Measurements from ENCODE around the gene B3GNT2. TPM values are rescaled to one million over a fixed set of nuclear protein-coding genes. Genes with fewer than 3 reads are reported as not detected.
"Not testable (repeated sequence)": the region's sequence is repeated elsewhere in the genome, so short reads cannot be mapped to it uniquely, and the experiment has no call there.

Gene B3GNT2
- total RNA-seq, 1 experiment from 2014 or later = 14.0 TPM

DNA sequence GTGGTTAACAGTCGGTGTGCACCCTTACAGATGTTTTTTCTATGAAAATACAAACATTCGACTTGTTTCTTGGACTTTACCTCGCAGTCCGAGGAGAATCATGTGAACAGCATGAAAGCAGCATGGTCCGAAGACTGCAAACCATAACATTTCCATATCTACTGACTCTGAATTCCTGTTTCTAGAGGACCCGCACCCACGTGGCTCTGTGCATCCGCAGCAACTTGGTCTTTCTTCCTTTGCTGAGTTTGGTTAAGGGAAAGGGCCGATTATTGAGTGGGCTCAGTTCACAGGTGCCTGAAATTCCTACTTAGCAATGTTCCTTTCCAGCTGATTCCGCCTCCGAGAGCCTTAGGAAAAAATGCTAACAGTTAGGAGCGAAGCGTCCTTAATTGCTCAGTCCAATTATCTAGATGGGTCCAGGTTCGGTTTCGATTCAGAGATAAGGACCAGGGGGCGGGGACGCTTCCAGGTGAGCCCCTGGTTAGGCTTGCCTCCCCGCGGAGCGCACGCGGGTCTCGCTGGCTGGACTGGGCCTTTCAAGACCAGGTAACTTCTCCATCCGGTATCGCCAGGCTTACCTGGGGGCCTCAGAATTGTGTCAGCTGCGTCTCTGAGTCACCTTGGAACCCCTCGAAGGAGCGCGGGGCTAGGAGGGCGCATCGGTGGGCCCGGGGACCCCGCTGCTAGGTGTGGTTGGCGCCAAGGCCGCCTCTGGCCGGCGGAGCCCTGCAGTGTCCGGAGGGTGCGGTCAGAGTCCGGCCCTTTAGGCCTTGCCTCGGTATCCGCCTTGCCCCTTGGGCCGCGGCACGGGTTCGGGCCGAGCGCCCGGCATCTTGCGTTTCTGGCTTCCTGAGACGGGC lies 1.1 kb upstream of the B3GNT2 start:
- no peak for DNase-seq (ENCODE audit: low read depth in 1 of 2, low spot score in 2 of 2)
- H3K27ac ChIP-seq = no peak overlapping the region
- H3K9me3 ChIP-seq (replicated peaks) = 0 out of 2 replicates have a peak, but pooled peaks cover 2% of the 10 kb centered on the region
- peak overlapping the region; percentile 96; the same call in 1 of the 2 replicates for H3K4me3 ChIP-seq
- 0 out of 2 replicates have a peak, but pooled peaks cover 3% of the 10 kb centered on the region for H3K4me1 ChIP-seq (replicated peaks)
- H3K27me3 ChIP-seq (replicated peaks) = no peaks in the 10 kb centered on the region; the same call in 1 of the 2 replicates
- peaks cover 3% of the 10 kb centered on the region; the same call in 1 of the 2 replicates for H3K36me3 ChIP-seq

DNA sequence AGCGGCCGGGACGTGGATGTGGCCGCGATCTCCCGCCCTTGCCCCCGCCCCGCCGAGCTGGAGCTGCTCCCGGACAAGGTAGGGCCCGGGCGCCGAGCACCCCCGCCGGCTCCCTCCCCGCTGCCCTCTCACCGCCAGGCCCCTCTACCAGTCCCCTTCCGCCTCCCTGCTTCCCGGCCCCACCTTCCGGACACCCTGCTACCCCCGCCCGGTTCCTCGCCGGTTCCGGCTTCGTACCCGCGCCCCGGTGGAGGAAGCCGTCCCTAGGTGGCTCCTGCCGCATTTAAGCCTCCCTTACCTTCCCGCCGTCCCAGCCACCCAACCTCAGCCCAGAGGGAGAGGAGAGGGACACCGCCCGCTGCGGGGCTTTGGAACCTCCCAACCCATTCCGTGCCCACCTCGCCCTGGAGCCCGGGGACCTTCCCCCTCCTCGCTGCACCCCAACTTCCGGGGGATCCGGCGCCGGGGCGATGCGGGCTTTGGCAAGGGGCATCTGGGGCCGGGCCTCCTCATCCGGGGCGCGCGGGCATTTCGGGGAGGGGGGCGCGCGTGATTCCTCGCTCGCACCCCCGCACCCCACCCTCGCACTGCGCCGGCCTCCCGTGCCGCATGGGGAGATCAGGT lies 475 bp downstream of the B3GNT2 start:
- peak; percentile 44 to 56 for DNase-seq (ENCODE audit: low read depth in 1 of 2, low spot score in 2 of 2)
- Histone ChIP-seq H3K4me1 (replicated peaks) (0 out of 2 replicates have a peak, but pooled peaks cover 3% of the 10 kb centered on the region), H3K27me3 (replicated peaks) (no peaks in the 10 kb centered on the region; the same call in 1 of the 2 replicates), H3K9me3 (replicated peaks) (0 out of 2 replicates have a peak, but pooled peaks cover 2% of the 10 kb centered on the region), H3K27ac (no peak overlapping the region; the same call in 1 of the 2 replicates), H3K36me3 (peaks cover 3% of the 10 kb centered on the region; the same call in 1 of the 2 replicates), H3K4me3 (peak overlapping the region; percentile 96)

GRCh38 chr2:62197011-62197924 lies 1.4 kb downstream of the B3GNT2 start:
- peak in 1 of 2 experiments; percentile 13 for DNase-seq (ENCODE audit: low read depth in 1 of 2, low spot score in 2 of 2)
- H3K9me3 ChIP-seq (replicated peaks) = 0 out of 2 replicates have a peak, but pooled peaks cover 2% of the 10 kb centered on the region
- H3K27me3 ChIP-seq (replicated peaks) = no peaks in the 10 kb centered on the region; the same call in 1 of the 2 replicates
- peaks cover 3% of the 10 kb centered on the region; the same call in 1 of the 2 replicates for H3K36me3 ChIP-seq
- 0 out of 2 replicates have a peak, but pooled peaks cover 6% of the 10 kb centered on the region for H3K4me1 ChIP-seq (replicated peaks)
- H3K27ac ChIP-seq = no peak overlapping the region
- peak overlapping the region; percentile 96 for H3K4me3 ChIP-seq

DNA sequence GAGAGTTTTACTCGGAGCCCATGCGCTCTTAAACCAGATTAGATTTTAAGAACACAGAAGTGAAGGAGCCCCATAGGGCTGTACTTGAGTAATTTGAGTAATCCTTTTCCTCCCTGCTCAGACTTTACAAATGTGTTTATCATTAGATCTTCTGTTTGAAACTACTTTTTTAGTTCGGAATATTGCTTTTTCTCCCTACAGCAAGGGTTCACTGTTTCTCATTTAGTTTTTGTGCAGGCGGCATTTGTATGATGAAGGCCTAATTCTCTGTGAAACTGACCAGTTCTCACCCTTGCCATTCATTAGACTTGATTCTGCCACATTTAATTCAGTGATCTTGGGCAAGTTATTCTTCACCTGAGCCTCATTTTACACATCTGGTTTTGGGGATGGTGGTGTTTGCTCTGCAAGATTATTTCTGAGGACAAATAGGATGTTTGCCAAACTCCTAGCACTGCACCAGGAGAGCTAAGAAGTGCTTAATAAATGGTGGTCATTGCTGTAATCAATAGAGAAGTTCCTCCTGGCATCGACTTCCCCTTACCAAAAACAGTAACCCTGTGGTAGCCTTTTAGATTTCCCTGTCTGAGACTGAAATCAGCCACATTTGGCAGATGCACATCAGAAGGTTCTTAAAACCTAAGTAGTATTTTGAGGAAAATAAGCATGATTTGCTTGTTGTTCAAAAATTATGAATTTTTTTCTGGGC lies 2.2 kb downstream of the B3GNT2 start:
- H3K4me3 ChIP-seq = peak overlapping the region; percentile 96
- H3K9me3 ChIP-seq (replicated peaks) = 0 out of 2 replicates have a peak, but pooled peaks cover 2% of the 10 kb centered on the region
- no peaks in the 10 kb centered on the region; the same call in 1 of the 2 replicates for H3K27me3 ChIP-seq (replicated peaks)
- H3K36me3 ChIP-seq = peaks cover 3% of the 10 kb centered on the region; the same call in 1 of the 2 replicates
- H3K27ac ChIP-seq = no peak overlapping the region
- H3K4me1 ChIP-seq (replicated peaks) = 0 out of 2 replicates have a peak, but pooled peaks cover 6% of the 10 kb centered on the region
- DNase-seq (ENCODE audit: low read depth in 1 of 2, low spot score in 2 of 2) = no peak

- H3K9me3 ChIP-seq (replicated peaks); H3K27me3 ChIP-seq (replicated peaks); H3K27ac ChIP-seq; DNase-seq (ENCODE audit: low read depth in 1 of 2, low spot score in 2 of 2); H3K4me1 ChIP-seq (replicated peaks); H3K4me3 ChIP-seq; H3K36me3 ChIP-seq: not testable (repeated sequence)
These were observed 2.9 kb downstream of the B3GNT2 start for GRCh38 chr2:62198854-62199253.

- Histone ChIP-seq H3K27ac (no peak overlapping the region), H3K27me3 (replicated peaks) (no peaks in the 10 kb centered on the region; the same call in 1 of the 2 replicates), H3K4me3 (no peak overlapping the region), H3K4me1 (replicated peaks) (0 out of 2 replicates have a peak, but pooled peaks cover 6% of the 10 kb centered on the region), H3K9me3 (replicated peaks) (0 out of 2 replicates have a peak, but pooled peaks cover 2% of the 10 kb centered on the region), H3K36me3 (peaks cover 3% of the 10 kb centered on the region; the same call in 1 of the 2 replicates)
- DNase-seq (ENCODE audit: low read depth in 1 of 2, low spot score in 2 of 2) = no peak
These were observed 3.6 kb downstream of the B3GNT2 start for GRCh38 chr2:62199392-62200125.

- Histone ChIP-seq H3K36me3 (peaks cover 3% of the 10 kb centered on the region; the same call in 1 of the 2 replicates), H3K9me3 (replicated peaks) (0 out of 2 replicates have a peak, but pooled peaks cover 2% of the 10 kb centered on the region), H3K4me3 (no peak overlapping the region), H3K27ac (no peak overlapping the region), H3K27me3 (replicated peaks) (no peaks in the 10 kb centered on the region; the same call in 1 of the 2 replicates), H3K4me1 (replicated peaks) (0 out of 2 replicates have a peak, but pooled peaks cover 5% of the 10 kb centered on the region)
- no peak for DNase-seq (ENCODE audit: low read depth in 1 of 2, low spot score in 2 of 2)
These were observed 4.5 kb downstream of the B3GNT2 start for GRCh38 chr2:62200291-62200841.

DNA sequence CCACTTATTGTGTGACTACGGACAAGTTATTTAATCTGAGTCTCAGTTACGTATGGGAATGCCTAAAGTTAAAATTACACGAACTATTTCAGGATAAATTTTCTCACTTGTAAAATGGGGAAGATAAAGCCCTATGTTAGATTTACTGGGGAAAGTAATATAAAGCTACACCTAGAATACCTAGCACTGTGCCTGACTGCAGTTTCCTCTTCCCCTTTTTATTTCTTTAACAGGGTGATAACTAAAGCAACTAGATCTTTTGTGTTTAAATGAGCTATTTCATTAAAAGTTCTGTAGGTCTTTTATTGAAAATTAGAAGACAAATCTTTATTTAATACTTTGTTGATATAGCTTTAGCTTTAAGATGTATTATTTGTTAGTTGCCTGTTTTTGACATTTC lies 5.0 kb downstream of the B3GNT2 start:
- no peak overlapping the region for H3K27ac ChIP-seq
- no peaks in the 10 kb centered on the region; the same call in 1 of the 2 replicates for H3K27me3 ChIP-seq (replicated peaks)
- 0 out of 2 replicates have a peak, but pooled peaks cover 3% of the 10 kb centered on the region for H3K4me1 ChIP-seq (replicated peaks)
- H3K4me3 ChIP-seq = no peak overlapping the region
- peaks cover 3% of the 10 kb centered on the region; the same call in 1 of the 2 replicates for H3K36me3 ChIP-seq
- H3K9me3 ChIP-seq (replicated peaks) = 0 out of 2 replicates have a peak, but pooled peaks cover 2% of the 10 kb centered on the region
- no peak for DNase-seq (ENCODE audit: low read depth in 1 of 2, low spot score in 2 of 2)

DNA sequence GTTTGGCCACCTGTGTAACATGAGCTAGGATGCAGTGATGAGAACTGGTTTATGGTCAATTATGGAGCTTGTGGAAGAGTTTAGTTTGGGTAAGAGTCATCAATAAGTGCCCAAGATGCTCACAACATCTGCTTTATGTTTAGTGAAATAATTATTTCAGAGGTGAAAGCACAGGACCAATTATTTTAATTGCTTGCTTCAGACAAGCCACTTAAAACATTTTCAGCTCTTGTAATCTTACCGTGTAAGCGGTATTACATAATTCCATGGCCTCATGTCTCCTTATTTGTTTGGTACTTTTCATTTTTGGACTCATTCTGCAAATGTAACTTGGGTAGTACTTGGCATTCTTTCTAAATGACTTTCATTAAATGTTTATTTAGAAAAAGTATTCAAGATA lies 5.4 kb downstream of the B3GNT2 start:
- no peak for DNase-seq (ENCODE audit: low read depth in 1 of 2, low spot score in 2 of 2)
- H3K9me3 ChIP-seq (replicated peaks) = no peaks in the 10 kb centered on the region
- no peak overlapping the region for H3K27ac ChIP-seq
- no peak overlapping the region for H3K4me3 ChIP-seq
- no peaks in the 10 kb centered on the region; the same call in 1 of the 2 replicates for H3K36me3 ChIP-seq
- no peaks in the 10 kb centered on the region; the same call in 1 of the 2 replicates for H3K27me3 ChIP-seq (replicated peaks)
- H3K4me1 ChIP-seq (replicated peaks) = 0 out of 2 replicates have a peak, but pooled peaks cover 3% of the 10 kb centered on the region

GRCh38 chr2:62202019-62202722 lies 6.3 kb downstream of the B3GNT2 start:
- no peaks in the 10 kb centered on the region; the same call in 1 of the 2 replicates for H3K27me3 ChIP-seq (replicated peaks)
- no peak for DNase-seq (ENCODE audit: low read depth in 1 of 2, low spot score in 2 of 2)
- no peaks in the 10 kb centered on the region for H3K36me3 ChIP-seq
- H3K27ac ChIP-seq = no peak overlapping the region
- H3K9me3 ChIP-seq (replicated peaks) = no peaks in the 10 kb centered on the region
- H3K4me3 ChIP-seq = no peak overlapping the region
- 0 out of 2 replicates have a peak, but pooled peaks cover 3% of the 10 kb centered on the region for H3K4me1 ChIP-seq (replicated peaks)

DNA sequence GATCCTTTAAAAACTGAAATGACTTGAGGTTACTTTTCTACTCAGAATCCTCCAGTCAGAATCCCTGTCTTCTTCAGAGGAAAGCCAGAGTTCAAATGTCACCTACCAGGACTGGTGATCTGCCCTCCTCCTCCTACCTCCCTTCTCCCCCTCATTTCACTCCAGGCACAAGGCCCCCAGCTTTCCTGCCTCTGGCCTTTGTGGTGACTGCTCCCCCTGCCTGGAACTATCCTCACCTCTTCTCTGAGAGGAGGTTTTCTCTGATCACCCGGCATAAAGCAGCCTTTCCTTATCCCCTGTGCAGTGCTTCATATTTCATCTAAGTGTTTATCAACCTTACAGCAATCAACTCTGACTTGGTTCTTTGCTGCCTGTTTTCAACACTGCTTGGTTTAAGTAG lies 6.8 kb downstream of the B3GNT2 start:
- Histone ChIP-seq H3K4me3 (no peak overlapping the region), H3K4me1 (replicated peaks) (0 out of 2 replicates have a peak, but pooled peaks cover 3% of the 10 kb centered on the region), H3K27me3 (replicated peaks) (no peaks in the 10 kb centered on the region; the same call in 1 of the 2 replicates), H3K9me3 (replicated peaks) (no peaks in the 10 kb centered on the region), H3K27ac (no peak overlapping the region), H3K36me3 (no peaks in the 10 kb centered on the region)
- no peak for DNase-seq (ENCODE audit: low read depth in 1 of 2, low spot score in 2 of 2)

All from SJSA1 (cell line).